ENCODE measurements around the gene LGALS3. TPM values are rescaled to one million over a fixed set of nuclear protein-coding genes. Genes with fewer than 3 reads are reported as not detected.

LGALS3 gene
- total and polyA plus RNA-seq, 4 donors, result 6.9 to 20.8 (median 10.7) TPM

- Histone ChIP-seq H3K36me3 (ENCODE audit: control insufficient read depth in 4 of 4, insufficient read depth in 3 of 4, low read depth in 1 of 4, low read length in 3 of 4) (no peaks in the 10 kb centered on the region), H3K4me1 (ENCODE audit: control insufficient read depth in 4 of 4, insufficient read depth in 4 of 4, low read length in 3 of 4) (peaks cover 0 to 16% (median 8%) of the 10 kb centered on the region in 4 donors), H3K27me3 (ENCODE audit: control insufficient read depth in 4 of 4, insufficient read depth in 4 of 4, low read length in 3 of 4) (peaks cover 0 to 3% (median 1%) of the 10 kb centered on the region in 4 donors), H3K9me3 (ENCODE audit: control insufficient read depth in 4 of 4, low read length in 3 of 4) (no peaks in the 10 kb centered on the region), H3K4me3 (ENCODE audit: low read depth in 1 of 3, low read length in 3 of 3) (no peak overlapping the region), H3K9ac (ENCODE audit: low read depth in 1 of 2, low read length in 2 of 2) (no peak overlapping the region), H3K27ac (ENCODE audit: low read depth in 1 of 2, low read length in 2 of 2) (no peak overlapping the region)
- TF ChIP-seq HNF4G (IDR thresholded peaks at IDR 0.05) (no peak), SP1 (IDR thresholded peaks at IDR 0.05) (no peak), RAD21 (IDR thresholded peaks at IDR 0.05) (no peak), TAF1 (conservative IDR thresholded peaks at IDR 0.05) (no peak), JUND (IDR thresholded peaks at IDR 0.05) (no peak), REST (IDR thresholded peaks at IDR 0.05) (no peak), EGR1 (IDR thresholded peaks at IDR 0.05; ENCODE audit: low read depth in 2 of 2) (no peak), FOXA1 (IDR thresholded peaks at IDR 0.05) (no peak), ZBTB33 (IDR thresholded peaks at IDR 0.05) (no peak), GABPA (IDR thresholded peaks at IDR 0.05 in 1 of 2, conservative IDR thresholded peaks at IDR 0.05 in 1 of 2) (no peak), YY1 (IDR thresholded peaks at IDR 0.05) (no peak), RXRA (IDR thresholded peaks at IDR 0.05) (no peak), ATF3 (IDR thresholded peaks at IDR 0.05) (no peak), HNF4A (conservative IDR thresholded peaks at IDR 0.05) (no peak), FOXA2 (IDR thresholded peaks at IDR 0.05) (no peak), NR2F2 (IDR thresholded peaks at IDR 0.05) (no peak)
- TF ChIP-seq, protein P1, sequence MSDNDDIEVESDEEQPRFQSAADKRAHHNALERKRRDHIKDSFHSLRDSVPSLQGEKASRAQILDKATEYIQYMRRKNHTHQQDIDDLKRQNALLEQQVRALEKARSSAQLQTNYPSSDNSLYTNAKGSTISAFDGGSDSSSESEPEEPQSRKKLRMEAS (IDR thresholded peaks at IDR 0.05), result no peak
- TF ChIP-seq, protein P2, sequence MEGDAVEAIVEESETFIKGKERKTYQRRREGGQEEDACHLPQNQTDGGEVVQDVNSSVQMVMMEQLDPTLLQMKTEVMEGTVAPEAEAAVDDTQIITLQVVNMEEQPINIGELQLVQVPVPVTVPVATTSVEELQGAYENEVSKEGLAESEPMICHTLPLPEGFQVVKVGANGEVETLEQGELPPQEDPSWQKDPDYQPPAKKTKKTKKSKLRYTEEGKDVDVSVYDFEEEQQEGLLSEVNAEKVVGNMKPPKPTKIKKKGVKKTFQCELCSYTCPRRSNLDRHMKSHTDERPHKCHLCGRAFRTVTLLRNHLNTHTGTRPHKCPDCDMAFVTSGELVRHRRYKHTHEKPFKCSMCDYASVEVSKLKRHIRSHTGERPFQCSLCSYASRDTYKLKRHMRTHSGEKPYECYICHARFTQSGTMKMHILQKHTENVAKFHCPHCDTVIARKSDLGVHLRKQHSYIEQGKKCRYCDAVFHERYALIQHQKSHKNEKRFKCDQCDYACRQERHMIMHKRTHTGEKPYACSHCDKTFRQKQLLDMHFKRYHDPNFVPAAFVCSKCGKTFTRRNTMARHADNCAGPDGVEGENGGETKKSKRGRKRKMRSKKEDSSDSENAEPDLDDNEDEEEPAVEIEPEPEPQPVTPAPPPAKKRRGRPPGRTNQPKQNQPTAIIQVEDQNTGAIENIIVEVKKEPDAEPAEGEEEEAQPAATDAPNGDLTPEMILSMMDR (IDR thresholded peaks at IDR 0.05; ENCODE audit: low read depth, low read length, missing input control), result no peak
- no peak for DNase-seq (ENCODE audit: low spot score)
- WGBS, result 78% methylated on average over 2 of the region's 2 CpGs
Measured at GRCh38 chr14:55127460-55127951, 1.5 kb upstream of the LGALS3 start.
